Measurements from ENCODE around the gene CFAP92.

CFAP92 gene

DNA sequence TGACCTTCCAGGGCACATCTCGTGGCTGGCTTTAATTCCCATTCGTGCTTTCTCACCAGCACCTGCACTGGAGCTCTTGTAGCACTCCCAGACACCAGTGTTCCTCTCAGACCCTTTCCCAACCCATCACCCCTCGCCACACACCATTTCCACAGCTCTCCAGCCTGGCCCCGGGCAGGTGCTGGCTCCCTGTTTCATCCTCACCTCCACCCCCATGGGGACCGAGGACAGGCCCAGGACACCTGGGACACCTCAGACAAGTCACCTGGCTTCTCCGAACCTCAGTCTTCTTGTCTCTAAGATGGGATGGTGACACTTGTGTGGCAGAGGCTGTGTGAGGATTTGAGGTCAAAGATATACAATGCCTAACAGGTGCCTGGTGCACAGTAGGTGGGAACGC lies 39.3 kb upstream of the CFAP92 start:
- no peak for TF ChIP-seq POLR2A (IDR thresholded peaks at IDR 0.05; ENCODE audit: low read depth, low read length)
- no peak for FAIRE-seq
- DNase-seq (ENCODE audit: insufficient read length, low spot score), result no peak

DNA sequence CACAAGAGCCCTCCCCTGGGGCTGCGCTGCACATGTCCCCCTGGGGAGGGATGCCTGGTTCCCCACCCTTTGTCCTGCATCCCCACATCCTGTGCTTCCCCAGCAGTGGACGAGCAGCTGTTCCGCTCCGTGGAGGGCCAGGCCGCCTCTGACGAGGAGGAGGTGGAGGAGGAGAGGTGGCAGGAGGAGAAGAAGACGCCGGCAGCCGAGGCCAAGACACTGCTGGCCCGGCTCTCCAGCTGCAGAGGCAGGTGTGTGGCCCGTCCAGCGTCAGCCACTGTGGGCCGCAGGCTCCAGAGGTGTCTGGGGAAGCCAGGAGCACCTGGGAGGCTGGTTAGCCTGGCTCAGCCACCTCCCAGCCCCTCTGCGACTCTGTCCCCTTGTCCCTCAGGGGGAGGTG lies 38.8 kb upstream of the CFAP92 start:
- no peak for DNase-seq (ENCODE audit: insufficient read length, low spot score)
- no peak for TF ChIP-seq POLR2A (IDR thresholded peaks at IDR 0.05; ENCODE audit: low read depth, low read length)
- FAIRE-seq, result no peak

DNA sequence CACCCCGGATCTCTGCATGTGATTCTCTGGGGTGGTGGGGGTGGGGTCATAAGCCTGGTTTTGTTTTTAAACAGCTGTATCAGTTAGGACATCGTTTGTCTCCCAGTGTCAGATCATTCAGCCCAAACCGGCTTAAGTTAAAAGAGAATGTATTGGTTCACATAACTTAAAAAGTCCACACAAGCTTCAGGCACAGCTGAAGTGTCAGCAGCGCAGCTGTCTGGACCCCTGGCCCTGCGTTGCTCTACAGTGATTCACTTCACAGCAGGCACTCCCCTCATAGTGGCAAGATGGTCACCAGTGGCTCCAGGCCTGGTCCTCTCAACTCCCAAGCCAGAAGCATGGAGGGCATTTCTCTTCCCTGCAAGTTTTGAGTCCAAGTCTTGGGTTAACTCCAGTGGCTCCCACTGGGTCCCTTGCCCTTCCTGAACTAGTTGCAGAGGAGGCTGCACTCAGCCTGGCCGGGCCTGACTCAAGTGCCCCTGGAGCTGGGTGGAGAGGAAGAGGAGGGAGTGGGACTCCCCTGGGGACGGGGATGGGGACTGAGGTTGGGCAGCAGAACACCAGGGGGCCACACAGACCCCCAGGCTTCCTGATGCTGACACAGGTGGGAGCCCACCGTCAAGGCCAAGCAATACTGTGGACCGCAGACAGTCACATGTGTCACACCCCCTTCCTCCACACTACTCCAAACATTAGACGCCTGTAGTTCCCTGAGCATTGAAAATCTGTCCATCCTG lies 37.8 kb upstream of the CFAP92 start:
- DNase-seq (ENCODE audit: insufficient read length, low spot score) (no peak), FAIRE-seq (no peak)
- no peak for TF ChIP-seq POLR2A (IDR thresholded peaks at IDR 0.05; ENCODE audit: low read depth, low read length)

DNA sequence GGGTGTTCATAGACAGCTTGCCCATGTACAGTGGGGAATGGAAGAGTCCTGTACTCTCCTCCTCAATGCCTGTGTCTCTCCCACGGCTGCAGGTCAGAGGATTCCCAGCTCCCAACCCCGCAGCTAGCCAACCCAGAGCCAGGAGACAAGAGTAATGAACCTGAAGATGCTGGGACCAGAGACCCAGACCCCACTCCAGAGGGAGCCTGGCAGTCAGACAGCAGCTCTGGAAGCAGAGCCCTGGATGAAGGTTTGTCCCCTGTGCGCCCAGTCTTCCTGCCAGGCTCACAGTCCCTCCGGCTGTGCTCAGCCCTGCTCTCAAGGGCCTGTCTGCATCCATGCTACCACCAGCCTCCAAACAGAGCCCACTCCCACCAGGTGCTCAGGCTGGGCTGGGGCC lies 36.7 kb upstream of the CFAP92 start:
- FAIRE-seq (no peak), DNase-seq (ENCODE audit: insufficient read length, low spot score) (no peak)
- no peak for TF ChIP-seq POLR2A (IDR thresholded peaks at IDR 0.05; ENCODE audit: low read depth, low read length)

DNA sequence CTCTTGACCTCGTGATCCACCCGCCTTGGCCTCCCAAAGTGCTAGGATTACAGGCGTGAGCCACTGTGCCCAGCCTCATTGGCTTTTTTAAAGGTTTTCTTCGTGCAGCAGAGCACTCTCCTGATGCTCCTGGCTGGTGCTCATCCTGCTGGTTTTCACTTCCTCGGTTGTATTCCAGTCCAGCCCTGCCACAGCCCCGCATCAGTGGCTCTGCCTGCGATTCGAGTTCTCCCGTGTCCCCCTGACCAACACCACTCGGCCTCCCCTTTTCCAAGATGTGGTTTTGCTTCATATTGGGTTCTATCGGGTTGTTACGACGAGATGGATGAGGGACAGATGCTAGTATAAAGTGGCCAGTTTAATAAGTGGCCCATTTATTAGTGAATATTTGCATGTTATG lies 35.0 kb upstream of the CFAP92 start:
- FAIRE-seq (no peak), DNase-seq (ENCODE audit: insufficient read length, low spot score) (no peak)
- no peak for TF ChIP-seq POLR2A (IDR thresholded peaks at IDR 0.05; ENCODE audit: low read depth, low read length)

DNA sequence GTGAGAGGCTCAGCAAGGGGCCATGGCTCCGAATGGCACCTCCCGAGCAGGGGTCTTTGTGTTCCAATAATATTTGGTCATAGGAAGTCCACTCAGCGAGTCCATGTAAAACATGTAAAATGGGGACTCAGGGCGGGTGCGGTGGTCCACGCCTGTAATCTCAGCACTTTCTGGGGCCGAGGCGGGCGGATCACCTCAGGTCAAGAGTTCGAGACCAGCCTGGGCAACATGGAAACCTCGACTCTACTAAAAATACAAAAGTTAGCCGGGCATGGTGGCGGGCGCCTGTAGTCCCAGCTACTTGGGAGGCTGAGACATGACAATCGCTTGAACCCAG lies 33.6 kb upstream of the CFAP92 start:
- FAIRE-seq, result no peak
- DNase-seq (ENCODE audit: insufficient read length, low spot score), result no peak
- TF ChIP-seq POLR2A (IDR thresholded peaks at IDR 0.05; ENCODE audit: low read depth, low read length), result no peak

DNA sequence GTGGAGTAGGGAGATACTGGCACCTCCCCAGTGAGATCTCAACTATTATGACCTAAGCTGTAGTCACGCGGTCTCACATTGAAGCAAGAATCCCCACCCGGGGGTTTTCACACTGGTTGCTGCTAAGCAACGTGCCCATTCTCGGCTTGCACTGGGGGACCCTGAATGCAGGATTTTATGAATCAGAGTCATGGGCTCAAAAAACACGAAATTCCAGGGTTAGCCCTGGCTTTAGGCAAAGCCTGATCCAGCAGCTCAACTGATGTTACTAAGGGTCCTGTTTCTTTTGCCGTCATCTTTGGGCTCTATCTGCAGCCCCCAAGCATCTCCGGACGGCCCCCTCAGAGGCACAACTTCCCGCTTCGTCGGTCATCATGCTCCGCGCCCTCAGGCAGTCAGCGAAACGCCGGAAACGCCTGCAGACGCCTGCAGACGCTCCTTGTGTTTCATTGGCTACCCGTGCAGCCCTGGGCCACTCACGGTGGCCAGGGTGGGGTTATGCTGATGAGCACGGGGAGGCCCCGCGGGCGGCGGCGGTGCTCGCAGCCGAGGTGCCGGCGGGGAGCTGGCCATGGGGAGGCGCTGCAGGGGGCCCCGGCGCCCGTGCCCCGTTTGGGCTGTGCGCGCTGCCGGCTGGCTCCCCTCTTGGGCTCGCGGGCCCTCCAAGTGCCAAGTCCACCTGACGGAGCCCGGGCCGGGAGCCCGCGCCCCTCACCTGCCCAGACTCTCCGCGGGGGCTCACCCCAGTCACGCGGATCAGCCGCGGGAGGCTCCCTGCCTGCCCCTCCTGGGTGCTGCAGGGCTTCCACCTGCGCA lies 33.1 kb upstream of the CFAP92 start:
- FAIRE-seq (peak; percentile 52), DNase-seq (ENCODE audit: insufficient read length, low spot score) (peak; percentile 100)
- TF ChIP-seq POLR2A (IDR thresholded peaks at IDR 0.05; ENCODE audit: low read depth, low read length), result peak; percentile 77; the same call in 1 of the 2 replicates

DNA sequence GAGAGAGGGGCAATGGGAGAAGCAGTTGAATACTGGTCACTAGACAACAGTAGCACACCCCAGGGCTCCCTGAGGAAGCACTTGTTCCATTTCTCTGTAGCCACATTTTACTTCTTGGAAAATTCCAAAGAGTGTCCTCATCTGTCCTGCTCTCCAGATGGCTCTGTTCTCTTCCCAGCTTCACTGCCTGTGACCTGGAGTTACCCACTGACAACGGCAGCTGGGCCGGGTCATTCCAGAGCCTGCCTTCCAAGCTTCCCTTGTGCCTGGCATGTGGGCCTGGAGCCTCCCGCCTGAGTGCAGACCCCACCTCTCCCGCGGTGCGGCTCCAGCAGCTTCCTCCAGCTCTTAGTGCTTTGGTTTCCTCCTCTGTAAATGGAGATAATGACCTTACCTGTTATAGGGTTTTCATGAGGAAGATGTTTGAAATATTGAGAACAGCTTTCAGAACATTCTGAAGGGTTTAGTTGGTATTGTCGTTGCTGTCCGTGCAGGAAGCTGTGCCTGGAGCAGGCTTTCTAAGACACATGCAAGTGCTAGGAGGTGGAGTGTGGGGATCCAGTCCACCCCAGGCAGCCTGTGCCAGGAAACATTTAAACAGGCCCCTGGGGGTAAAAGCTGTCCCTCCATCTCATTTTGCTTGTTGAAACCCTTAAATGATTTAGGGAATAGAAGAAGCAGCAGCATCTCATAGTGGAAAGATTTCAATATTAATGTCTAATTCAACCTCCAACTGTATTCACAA lies 32.0 kb upstream of the CFAP92 start:
- FAIRE-seq, result no peak
- no peak for TF ChIP-seq POLR2A (IDR thresholded peaks at IDR 0.05; ENCODE audit: low read depth, low read length)
- DNase-seq (ENCODE audit: insufficient read length, low spot score), result no peak

DNA sequence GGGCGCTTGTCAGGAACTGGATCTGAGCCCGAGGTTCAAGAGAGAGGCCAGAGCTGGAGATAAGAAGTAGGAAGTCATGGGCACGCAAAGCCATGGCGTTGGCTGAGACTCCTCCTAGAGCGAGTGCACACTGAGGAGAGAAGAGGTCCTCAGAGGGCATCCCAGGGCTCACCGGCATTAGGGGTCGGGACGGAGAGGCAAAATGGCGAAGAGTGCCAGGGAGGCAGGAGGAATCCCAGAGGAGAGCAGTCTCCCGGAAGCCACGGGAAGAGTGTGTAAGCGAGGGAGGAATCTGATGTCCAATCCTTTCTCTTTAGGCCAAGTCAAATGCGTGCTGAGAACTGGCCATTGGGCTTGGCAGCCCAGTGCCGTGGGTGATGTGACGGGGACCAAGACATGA lies 31.2 kb upstream of the CFAP92 start:
- no peak for DNase-seq (ENCODE audit: insufficient read length, low spot score)
- FAIRE-seq, result no peak
- TF ChIP-seq POLR2A (IDR thresholded peaks at IDR 0.05; ENCODE audit: low read depth, low read length), result no peak

DNA sequence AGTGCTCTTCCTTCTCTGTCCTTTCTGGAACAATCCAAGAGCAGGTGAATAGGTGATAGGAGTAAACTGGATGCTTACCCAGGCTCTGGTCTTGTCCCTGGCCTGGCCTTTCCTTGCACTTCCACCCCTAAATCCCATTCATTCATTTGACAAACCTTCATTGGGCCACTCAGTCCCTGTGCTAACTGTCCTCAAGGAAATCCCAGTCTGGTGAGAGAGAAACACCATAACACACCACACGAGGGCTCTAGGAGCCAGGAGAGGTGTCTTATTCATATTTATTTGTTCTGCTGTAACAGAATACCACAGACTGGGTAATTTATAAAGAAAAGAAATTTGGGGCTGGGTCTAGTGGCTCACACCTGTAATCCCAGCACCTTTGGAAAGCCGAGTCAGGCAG lies 30.0 kb upstream of the CFAP92 start:
- FAIRE-seq (no peak), DNase-seq (ENCODE audit: insufficient read length, low spot score) (no peak)
- no peak for TF ChIP-seq POLR2A (IDR thresholded peaks at IDR 0.05; ENCODE audit: low read depth, low read length)

DNA sequence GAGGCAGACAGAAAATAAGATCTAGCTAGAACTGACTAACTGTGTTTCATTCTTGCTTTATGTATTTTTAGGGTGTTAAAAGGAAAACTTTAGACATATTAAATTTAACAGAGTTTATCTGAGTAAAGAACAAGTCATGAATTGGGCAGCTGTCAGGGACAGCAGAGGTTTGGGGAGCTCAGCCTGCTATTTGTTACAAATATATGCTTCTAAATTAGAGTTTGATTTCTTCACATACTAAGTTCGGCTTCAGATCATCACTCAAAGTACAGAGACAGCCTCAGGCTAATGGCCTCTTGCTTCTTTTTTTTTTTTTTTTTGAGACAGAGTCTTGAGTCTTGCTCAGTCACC lies 29.1 kb upstream of the CFAP92 start:
- no peak for TF ChIP-seq POLR2A (IDR thresholded peaks at IDR 0.05; ENCODE audit: low read depth, low read length)
- DNase-seq (ENCODE audit: insufficient read length, low spot score), result no peak
- FAIRE-seq, result no peak

DNA sequence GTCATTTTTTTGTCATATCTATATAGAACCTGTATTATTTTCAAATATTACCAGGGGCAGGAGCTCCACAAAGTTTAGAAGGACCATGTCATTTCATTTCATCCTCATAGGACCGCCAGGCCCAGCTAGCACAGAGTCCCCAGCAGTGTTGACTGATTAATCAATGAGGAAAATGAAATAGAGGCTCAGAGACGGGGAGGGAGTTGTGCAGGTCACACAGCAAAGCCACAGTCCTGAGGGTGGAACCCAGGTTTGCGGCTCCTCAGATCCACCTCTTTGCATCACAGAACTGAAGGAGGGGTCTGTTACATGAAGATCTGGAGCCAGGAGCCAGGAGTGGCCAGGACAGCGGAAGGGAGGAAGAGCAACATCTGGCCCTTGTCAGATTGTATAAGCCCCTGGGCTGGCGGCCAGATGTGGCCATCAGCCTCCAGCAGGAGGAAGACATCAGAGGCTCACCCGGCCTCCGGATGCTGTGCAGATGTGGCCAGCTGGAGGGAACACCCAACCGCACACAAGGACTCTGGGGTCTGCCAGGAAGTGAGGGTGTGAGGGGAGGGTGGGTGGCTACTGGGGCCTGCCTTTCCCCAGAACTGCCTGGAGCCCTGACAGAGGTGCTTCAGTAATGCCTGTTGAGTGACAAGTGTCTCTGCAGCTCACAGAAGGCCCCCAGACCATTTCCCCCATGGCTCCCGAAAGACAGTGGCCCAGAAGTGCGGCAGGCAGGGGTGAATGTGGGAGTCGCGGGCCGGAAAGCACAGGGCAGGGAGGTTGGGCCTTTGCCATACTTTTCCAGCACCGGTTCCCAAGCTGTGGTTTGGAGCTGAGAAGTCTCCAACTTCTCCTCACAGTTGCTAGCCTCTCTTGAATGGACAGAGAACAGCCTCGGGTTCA lies 28.5 kb upstream of the CFAP92 start:
- FAIRE-seq (no peak), DNase-seq (ENCODE audit: insufficient read length, low spot score) (no peak)
- TF ChIP-seq POLR2A (IDR thresholded peaks at IDR 0.05; ENCODE audit: low read depth, low read length), result no peak

DNA sequence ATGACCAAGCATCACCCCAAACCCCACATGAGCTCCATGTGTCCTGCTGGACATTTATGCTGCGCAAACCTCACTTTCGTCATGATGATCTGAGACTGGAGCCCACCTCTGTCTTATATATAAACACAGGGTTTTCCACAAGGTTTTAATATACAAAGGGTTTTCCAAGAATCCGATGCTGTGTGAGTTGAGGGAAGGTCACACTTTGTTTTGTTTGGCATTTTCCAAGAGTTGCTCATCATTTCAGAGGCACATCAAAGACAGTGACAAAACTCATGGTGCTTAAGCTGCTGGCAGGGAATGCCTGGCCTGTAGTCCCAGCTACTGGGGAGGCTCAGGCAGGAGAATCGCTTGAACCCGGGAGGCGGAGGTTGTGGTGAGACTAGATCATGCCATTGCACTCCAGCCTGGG lies 27.3 kb upstream of the CFAP92 start:
- no peak for DNase-seq (ENCODE audit: insufficient read length, low spot score)
- TF ChIP-seq POLR2A (IDR thresholded peaks at IDR 0.05; ENCODE audit: low read depth, low read length), result no peak
- FAIRE-seq, result no peak

DNA sequence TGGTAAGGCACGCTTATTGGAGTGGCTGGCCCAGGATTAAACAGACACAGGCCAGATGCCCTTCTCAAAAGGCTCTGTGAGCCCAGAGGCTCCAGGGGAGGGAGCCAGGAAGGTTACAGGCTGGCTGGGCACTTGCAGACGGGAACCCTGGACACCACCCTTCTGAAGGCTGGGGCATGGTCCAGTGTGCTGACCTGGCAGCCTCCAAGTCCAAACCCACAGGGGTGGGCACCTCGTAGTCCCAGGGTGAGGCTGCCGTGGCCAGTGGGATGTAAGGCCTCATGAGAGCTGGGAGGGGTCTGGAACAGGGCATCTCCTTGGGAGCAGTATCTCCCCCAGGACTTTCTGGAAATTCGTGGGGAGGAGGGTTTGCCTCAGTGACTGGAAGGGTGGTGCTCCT lies 26.8 kb upstream of the CFAP92 start:
- FAIRE-seq (no peak), DNase-seq (ENCODE audit: insufficient read length, low spot score) (no peak)
- TF ChIP-seq POLR2A (IDR thresholded peaks at IDR 0.05; ENCODE audit: low read depth, low read length), result no peak
